Measurements from ENCODE around the gene WDR48. TPM values are rescaled to one million over a fixed set of nuclear protein-coding genes. Genes with fewer than 3 reads are reported as not detected.

Gene WDR48
- total and polyA plus RNA-seq, 8 donors, result 6.3 to 25.8 (median 15.4) TPM

DNA sequence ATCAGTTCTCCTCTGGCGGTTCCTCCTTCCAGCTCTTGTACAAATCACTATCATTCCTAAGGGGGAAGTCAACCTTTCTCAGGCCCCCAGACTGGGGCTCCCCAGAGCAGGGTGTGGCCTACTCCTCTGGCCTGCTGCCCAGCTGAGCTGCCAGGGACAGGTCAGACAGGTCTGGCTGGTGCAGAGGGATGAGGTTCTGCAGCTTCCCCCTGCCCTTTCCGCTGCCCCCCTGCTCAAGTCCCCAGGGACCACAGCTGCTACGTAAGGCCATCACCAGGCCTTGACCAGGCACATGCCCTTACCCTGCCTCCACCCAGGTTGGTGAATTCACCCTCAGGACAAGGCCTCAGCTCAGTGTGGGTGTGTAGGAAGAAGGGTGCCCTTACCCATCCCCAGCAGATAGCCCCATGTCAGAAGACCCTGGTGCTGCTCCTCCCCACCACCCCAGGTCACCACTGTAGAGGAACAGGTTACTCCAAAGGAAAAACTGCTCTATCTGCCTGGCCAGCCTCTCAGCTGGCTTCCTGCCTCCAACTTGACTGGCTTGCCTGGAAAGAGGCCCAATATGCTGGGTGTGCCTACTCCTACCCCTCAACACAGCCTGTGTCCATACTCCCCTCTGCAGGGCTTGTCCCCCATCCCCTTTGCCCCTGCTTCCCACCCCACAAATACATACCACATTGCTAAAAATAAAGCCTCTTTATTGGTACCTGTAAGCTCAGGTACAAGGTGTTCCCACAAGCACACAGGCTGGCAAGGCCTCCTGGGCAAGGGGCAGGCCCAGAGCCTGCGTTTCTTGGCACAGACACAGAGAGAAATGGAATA is 89.6 kb downstream of the WDR48 start:
- TF ChIP-seq, protein P1, sequence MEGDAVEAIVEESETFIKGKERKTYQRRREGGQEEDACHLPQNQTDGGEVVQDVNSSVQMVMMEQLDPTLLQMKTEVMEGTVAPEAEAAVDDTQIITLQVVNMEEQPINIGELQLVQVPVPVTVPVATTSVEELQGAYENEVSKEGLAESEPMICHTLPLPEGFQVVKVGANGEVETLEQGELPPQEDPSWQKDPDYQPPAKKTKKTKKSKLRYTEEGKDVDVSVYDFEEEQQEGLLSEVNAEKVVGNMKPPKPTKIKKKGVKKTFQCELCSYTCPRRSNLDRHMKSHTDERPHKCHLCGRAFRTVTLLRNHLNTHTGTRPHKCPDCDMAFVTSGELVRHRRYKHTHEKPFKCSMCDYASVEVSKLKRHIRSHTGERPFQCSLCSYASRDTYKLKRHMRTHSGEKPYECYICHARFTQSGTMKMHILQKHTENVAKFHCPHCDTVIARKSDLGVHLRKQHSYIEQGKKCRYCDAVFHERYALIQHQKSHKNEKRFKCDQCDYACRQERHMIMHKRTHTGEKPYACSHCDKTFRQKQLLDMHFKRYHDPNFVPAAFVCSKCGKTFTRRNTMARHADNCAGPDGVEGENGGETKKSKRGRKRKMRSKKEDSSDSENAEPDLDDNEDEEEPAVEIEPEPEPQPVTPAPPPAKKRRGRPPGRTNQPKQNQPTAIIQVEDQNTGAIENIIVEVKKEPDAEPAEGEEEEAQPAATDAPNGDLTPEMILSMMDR (IDR thresholded peaks at IDR 0.05), result no peak

DNA sequence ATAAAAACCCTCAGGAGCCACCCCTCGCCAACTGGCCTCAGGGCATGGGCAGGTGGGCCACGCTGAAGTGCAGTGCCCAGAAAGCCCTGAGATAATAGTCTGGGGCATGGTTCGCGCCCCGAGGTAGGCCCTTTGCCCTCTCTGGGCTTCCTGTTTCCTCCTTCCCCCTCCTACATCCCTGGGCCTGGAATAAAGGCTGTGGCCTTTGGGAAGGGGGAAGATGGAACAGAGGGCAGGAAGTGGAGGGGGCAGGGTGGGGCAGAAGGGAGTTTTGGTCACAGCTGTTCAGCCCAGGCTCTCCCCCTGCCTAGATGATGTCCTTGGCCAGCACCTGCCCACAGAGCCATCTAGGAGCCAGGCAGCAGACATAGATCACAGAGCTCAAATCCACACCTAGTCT is 90.3 kb downstream of the WDR48 start:
- H3K27me3 ChIP-seq, result no peaks in the 10 kb centered on the region
- DNase-seq (peak in 3 of 6 donors; percentile 53 to 61 (median 53)), ATAC-seq (peak; percentile 26 to 47 (median 36)), FAIRE-seq (no peak)
- intact Hi-C loops (cut with DNase I), result no loop called here
- no peaks in the 10 kb centered on the region for H3K9me3 ChIP-seq
- no peak overlapping the region for H3K4me3 ChIP-seq
- peaks cover 20 to 43% (median 28%) of the 10 kb centered on the region in 3 donors for H3K36me3 ChIP-seq
- H3K4me1 ChIP-seq, result peaks cover 36 to 50% (median 38%) of the 10 kb centered on the region in 3 donors
- peak overlapping the region; percentile 75 to 90 (median 85) for H3K27ac ChIP-seq
- TF ChIP-seq, protein P1 (IDR thresholded peaks at IDR 0.05), result no peak
- WGBS, 2 donors, result 16 to 19% methylated on average over 5 of the region's 5 CpGs

More for the DNA sequence above, 89.6 kb downstream of the WDR48 start:
- WGBS, 2 donors, result 6 to 11% methylated on average over 4 of the region's 4 CpGs
- peak; percentile 76 to 83 (median 80) for ATAC-seq
- DNase-seq, result peak; percentile 82 to 93 (median 86)
- Histone ChIP-seq H3K27me3 (no peaks in the 10 kb centered on the region), H3K36me3 (peaks cover 19 to 42% (median 28%) of the 10 kb centered on the region in 3 donors), H3K4me1 (peaks cover 32 to 44% (median 38%) of the 10 kb centered on the region in 3 donors), H3K4me3 (peak overlapping the region in 1 of 4 donors; percentile 13), H3K9me3 (no peaks in the 10 kb centered on the region), H3K27ac (peak overlapping the region; percentile 75 to 90 (median 85))
- intact Hi-C loops (cut with DNase I), result no loop called here
- FAIRE-seq, result no peak

DNA sequence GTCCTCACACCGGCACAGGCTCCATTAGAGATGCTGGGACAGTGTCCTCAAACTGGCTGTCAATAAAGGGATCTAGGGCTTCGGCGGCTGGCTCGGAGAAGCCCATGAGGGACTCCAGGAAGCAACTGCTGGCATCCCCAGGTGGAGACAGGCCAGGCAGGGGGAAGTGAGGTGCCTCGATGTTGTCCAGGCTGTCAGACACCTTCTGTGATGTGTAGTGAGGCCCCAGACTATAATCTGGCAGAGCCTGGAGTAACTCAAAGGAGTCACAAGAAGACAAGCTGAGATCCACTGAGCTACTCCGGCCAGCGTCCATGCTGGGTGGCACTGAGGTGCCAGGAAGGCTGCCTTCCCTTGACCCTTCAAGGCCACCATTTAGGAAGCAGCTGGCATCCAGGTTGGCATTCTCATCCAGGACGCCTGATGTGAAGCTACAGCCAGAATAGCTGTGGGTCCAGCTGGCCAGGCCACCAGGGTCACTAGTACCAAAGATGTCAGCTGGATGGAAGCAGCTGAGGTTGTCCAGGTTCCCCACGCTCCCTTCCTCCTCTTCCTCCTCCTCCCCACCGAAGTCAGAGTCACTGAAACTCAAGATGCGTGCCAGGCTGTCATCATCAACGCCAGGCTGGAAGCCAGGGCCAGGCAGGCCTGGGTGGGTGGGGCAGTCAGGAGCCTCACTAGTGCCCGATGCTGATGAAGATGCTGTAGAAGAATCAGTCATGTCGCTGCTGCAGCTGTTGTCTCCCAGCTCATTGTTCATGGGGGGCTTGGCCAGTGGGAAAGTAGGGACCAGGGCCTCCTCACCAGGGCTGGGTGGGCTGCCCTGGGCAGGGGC is 91.5 kb downstream of the WDR48 start:
- peaks cover 47 to 62% (median 50%) of the 10 kb centered on the region in 3 donors for H3K4me1 ChIP-seq

DNA sequence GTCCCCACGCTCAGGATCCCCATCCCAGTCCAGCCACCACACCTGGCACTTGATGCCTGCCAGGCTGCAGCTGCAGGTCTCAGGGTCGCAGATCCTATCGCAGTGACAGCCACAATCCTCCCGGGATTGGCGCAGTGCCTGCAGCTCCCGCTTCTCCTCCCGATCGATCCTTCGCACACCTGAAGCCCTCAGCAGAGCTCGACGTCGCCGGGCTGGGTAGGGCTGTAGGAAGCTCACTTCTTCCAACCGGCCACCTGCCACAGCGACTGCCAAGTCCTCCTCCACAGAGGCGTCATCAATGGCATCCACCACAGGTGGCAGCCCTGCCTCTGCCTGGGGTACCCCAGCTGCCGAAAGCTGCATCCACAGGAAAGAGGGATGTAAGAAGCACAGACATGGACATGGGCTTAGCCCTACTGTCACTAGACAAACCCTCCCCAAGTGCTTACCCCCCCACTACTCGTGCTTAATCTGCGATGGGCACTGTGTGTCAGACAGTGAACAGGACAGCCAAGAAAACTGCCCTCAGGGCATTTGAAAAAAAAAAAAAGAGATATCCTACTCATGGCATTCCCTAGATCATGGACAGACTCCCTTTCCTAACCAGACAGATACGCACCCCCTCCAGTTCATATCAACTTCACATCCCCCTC is 92.4 kb downstream of the WDR48 start:
- Histone ChIP-seq H3K27ac (no peak overlapping the region), H3K4me3 (no peak overlapping the region), H3K9me3 (no peaks in the 10 kb centered on the region), H3K27me3 (no peaks in the 10 kb centered on the region), H3K4me1 (peaks cover 57 to 72% (median 59%) of the 10 kb centered on the region in 3 donors), H3K36me3 (peaks cover 20 to 43% (median 28%) of the 10 kb centered on the region in 3 donors)
- TF ChIP-seq, protein P1 (IDR thresholded peaks at IDR 0.05), result no peak
- 70 to 71% methylated on average over 20 of the region's 20 CpGs for WGBS, 2 donors
- DNase-seq (peak in 3 of 6 donors; percentile 56 to 80 (median 61)), ATAC-seq (no peak), FAIRE-seq (no peak)
- intact Hi-C loops (cut with DNase I), result no loop called here

More for the DNA sequence above, 91.5 kb downstream of the WDR48 start:
- peak overlapping the region; percentile 75 to 90 (median 85) for H3K27ac ChIP-seq
- no peaks in the 10 kb centered on the region for H3K27me3 ChIP-seq
- TF ChIP-seq, protein P1 (IDR thresholded peaks at IDR 0.05), result no peak
- intact Hi-C loops (cut with DNase I), result no loop called here
- H3K9me3 ChIP-seq, result no peaks in the 10 kb centered on the region
- ATAC-seq (no peak), DNase-seq (peak in 3 of 6 donors; percentile 30 to 56 (median 52)), FAIRE-seq (no peak)
- 62 to 69% methylated on average over 14 of the region's 14 CpGs for WGBS, 2 donors
- H3K4me3 ChIP-seq, result no peak overlapping the region
- H3K36me3 ChIP-seq, result peaks cover 20 to 43% (median 28%) of the 10 kb centered on the region in 3 donors

Data from pancreas (tissue), 10 donors.